Endodermal cell (in vitro differentiated cells): ENCODE results near the gene ABLIM1. TPM values are rescaled to one million over a fixed set of nuclear protein-coding genes. Genes with fewer than 3 reads are reported as not detected.

Source experiments
- DNase-seq: peaks from one replicate; pipeline ENCODE4 v3.0.0-alpha.2; 2017
- H3K27ac ChIP-seq: 2 replicates; pipeline ENCODE4 v1.5.1; 2013; ENCODE audit warnings: mild to moderate bottlenecking, low read depth, low read length, moderate library complexity
- H3K27me3 ChIP-seq: 2 replicates; pipeline ENCODE4 v1.6.1; 2013; ENCODE audit warnings: mild to moderate bottlenecking, low read length, moderate library complexity; ENCODE audit not compliant: insufficient read depth, control insufficient read depth, poor library complexity, severe bottlenecking
- H3K36me3 ChIP-seq: 2 replicates; pipeline ENCODE4 v1.7.0; 2013; ENCODE audit warnings: mild to moderate bottlenecking, low read length, moderate library complexity; ENCODE audit not compliant: control insufficient read depth, insufficient read depth
- H3K4me1 ChIP-seq: one replicate; pipeline ENCODE4 v1.7.0; 2013; ENCODE audit warnings: low read length; ENCODE audit not compliant: control insufficient read depth, insufficient read depth
- H3K4me3 ChIP-seq: 2 replicates; pipeline ENCODE4 v1.5.1; 2013; ENCODE audit warnings: mild to moderate bottlenecking, low read length, moderate library complexity
- H3K9ac ChIP-seq: 2 replicates; pipeline ENCODE4 v1.6.1; 2013; ENCODE audit warnings: mild to moderate bottlenecking, low read length, moderate library complexity; ENCODE audit not compliant: poor library complexity, severe bottlenecking; ENCODE audit errors: extremely low read depth
- H3K9me3 ChIP-seq: 2 replicates; pipeline ENCODE4 v1.6.1; 2013; ENCODE audit warnings: mild to moderate bottlenecking, low read length, moderate library complexity; ENCODE audit not compliant: control insufficient read depth
- H3K27ac Mint-ChIP-seq: 2 replicates; pipeline ENCODE4 v1.8.0; 2020; ENCODE audit warnings: mixed read lengths
- H3K27me3 Mint-ChIP-seq: 2 replicates; pipeline ENCODE4 v1.8.0; 2021; ENCODE audit warnings: mild to moderate bottlenecking, mixed read lengths; ENCODE audit not compliant: insufficient read depth
- H3K36me3 Mint-ChIP-seq: 2 replicates; pipeline ENCODE4 v1.8.0; 2020; ENCODE audit warnings: low read depth, mixed read lengths
- H3K4me1 Mint-ChIP-seq: 2 replicates; pipeline ENCODE4 v1.8.0; 2020; ENCODE audit warnings: mixed read lengths
- H3K4me3 Mint-ChIP-seq: 2 replicates; pipeline ENCODE4 v1.8.0; 2020; ENCODE audit warnings: mild to moderate bottlenecking, moderate library complexity, mixed read lengths
- H3K9me3 Mint-ChIP-seq: 2 replicates; pipeline ENCODE4 v1.8.0; 2020; ENCODE audit warnings: mild to moderate bottlenecking, mixed read lengths
- WGBS, 2 experiments: methylation state at CpG; one replicate each; pipeline versions ENCODE4 v1.1.5 to v1.1.7; 2013; ENCODE audit warnings: missing lambda C conversion rate in 2 of 2, mixed read lengths in 1 of 2; ENCODE audit not compliant: insufficient coverage in 1 of 2, insufficient read length in 1 of 2; 5-methylcytosine and 5-hydroxymethylcytosine counted together
- total RNA-seq, 2 donors: library from RNA; stranded (reverse); fragmentation: NEBNext Ultra II Directional in 1 of 2; extraction: Animal tissue kit (Norgen Biotek cat#: 25700) in 1 of 2; gene quantifications; 2 replicates in 1 of 2; 3 replicates in 1 of 2; pipeline ENCODE4 v1.2.1, GENCODE V29; 2021
- TF ChIP-seq, protein P1 (sequence below): fragments of 200-600 bp; sonication (generic); conservative IDR thresholded peaks from 2 replicates; pipeline ENCODE4 v1.5.0; 2021; ENCODE audit warnings: antibody characterized with exemption, mild to moderate bottlenecking

ABLIM1 gene
- total RNA-seq, 2 donors from 2014 or later = 39.3 to 49.3 TPM

- H3K9ac ChIP-seq = no peak overlapping the region
- Mint-ChIP-seq H3K9me3 (no peaks in the 10 kb centered on the region), H3K4me1 (no peaks in the 10 kb centered on the region), H3K4me3 (no peak overlapping the region), H3K27me3 (no peaks in the 10 kb centered on the region), H3K27ac (no peak overlapping the region), H3K36me3 (no peaks in the 10 kb centered on the region)
- 91 to 100% methylated on average over 3 to 4 of the region's 4 CpGs for WGBS, 2 experiments
- H3K9me3 ChIP-seq = no peaks in the 10 kb centered on the region
- TF ChIP-seq, protein P1, sequence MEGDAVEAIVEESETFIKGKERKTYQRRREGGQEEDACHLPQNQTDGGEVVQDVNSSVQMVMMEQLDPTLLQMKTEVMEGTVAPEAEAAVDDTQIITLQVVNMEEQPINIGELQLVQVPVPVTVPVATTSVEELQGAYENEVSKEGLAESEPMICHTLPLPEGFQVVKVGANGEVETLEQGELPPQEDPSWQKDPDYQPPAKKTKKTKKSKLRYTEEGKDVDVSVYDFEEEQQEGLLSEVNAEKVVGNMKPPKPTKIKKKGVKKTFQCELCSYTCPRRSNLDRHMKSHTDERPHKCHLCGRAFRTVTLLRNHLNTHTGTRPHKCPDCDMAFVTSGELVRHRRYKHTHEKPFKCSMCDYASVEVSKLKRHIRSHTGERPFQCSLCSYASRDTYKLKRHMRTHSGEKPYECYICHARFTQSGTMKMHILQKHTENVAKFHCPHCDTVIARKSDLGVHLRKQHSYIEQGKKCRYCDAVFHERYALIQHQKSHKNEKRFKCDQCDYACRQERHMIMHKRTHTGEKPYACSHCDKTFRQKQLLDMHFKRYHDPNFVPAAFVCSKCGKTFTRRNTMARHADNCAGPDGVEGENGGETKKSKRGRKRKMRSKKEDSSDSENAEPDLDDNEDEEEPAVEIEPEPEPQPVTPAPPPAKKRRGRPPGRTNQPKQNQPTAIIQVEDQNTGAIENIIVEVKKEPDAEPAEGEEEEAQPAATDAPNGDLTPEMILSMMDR = no peak
- no peaks in the 10 kb centered on the region for H3K36me3 ChIP-seq
- DNase-seq = no peak
- no peak overlapping the region for H3K4me3 ChIP-seq
- H3K27ac ChIP-seq = no peak overlapping the region
- no peaks in the 10 kb centered on the region for H3K4me1 ChIP-seq
- H3K27me3 ChIP-seq = peaks cover 6% of the 10 kb centered on the region
These were observed 16.3 kb upstream of the ABLIM1 start for GRCh38 chr10:114674346-114674745.

DNA sequence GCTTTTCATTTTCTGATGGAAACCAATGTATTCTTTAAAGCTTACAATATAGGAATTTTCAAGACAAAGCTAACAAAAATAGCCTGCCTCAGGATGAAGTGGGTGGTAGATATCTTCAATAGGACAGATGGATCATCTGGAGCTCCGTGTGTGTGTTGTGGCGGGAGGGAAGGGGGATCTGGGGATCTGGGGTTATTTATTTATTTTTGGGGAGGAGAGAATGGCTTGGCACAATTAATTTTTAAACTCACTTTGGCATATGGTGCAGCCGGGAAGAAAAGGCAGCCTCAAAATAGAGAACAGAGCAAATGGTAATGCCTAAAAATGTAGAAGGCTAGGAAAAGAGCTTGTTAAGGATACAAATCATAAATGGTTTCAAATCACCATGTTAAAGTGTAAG is 11.6 kb upstream of the ABLIM1 start:
- Histone ChIP-seq H3K9me3 (peaks cover 13% of the 10 kb centered on the region), H3K27ac (no peak overlapping the region), H3K36me3 (no peaks in the 10 kb centered on the region), H3K4me1 (no peaks in the 10 kb centered on the region), H3K27me3 (peaks cover 6% of the 10 kb centered on the region), H3K9ac (no peak overlapping the region), H3K4me3 (no peak overlapping the region)
- Mint-ChIP-seq H3K27me3 (no peaks in the 10 kb centered on the region), H3K27ac (no peak overlapping the region), H3K9me3 (peaks cover 11% of the 10 kb centered on the region), H3K4me3 (no peak overlapping the region), H3K4me1 (no peaks in the 10 kb centered on the region), H3K36me3 (no peaks in the 10 kb centered on the region)
- no peak for DNase-seq
- 92 to 94% methylated on average over 2 to 3 of the region's 3 CpGs for WGBS, 2 experiments
- TF ChIP-seq, protein P1 = no peak

- no peak overlapping the region for H3K27ac ChIP-seq
- peaks cover 6% of the 10 kb centered on the region for H3K4me1 ChIP-seq
- H3K9ac ChIP-seq = no peak overlapping the region
- peaks cover 6% of the 10 kb centered on the region for H3K4me1 Mint-ChIP-seq
- peaks cover 13% of the 10 kb centered on the region for H3K9me3 ChIP-seq
- H3K4me3 Mint-ChIP-seq = no peak overlapping the region
- H3K36me3 ChIP-seq = no peaks in the 10 kb centered on the region
- DNase-seq = no peak
- TF ChIP-seq, protein P1 = no peak
- H3K27ac Mint-ChIP-seq = no peak overlapping the region
- WGBS, 2 experiments = 90 to 92% methylated on average over 3 to 6 of the region's 6 CpGs
- peaks cover 11% of the 10 kb centered on the region for H3K9me3 Mint-ChIP-seq
- H3K27me3 Mint-ChIP-seq = no peaks in the 10 kb centered on the region
- no peaks in the 10 kb centered on the region for H3K36me3 Mint-ChIP-seq
- H3K4me3 ChIP-seq = no peak overlapping the region
- H3K27me3 ChIP-seq = peaks cover 6% of the 10 kb centered on the region
These were observed 10.5 kb upstream of the ABLIM1 start for GRCh38 chr10:114668375-114669080.
